NK-92 (cell line): Measurements from ENCODE around the gene RPS6KB2.
"Not testable (repeated sequence)": the region's sequence is repeated elsewhere in the genome, so short reads cannot be mapped to it uniquely, and the experiment has no call there.

ENCODE experiments used
- DNase-seq: peaks from one replicate; lab custom pipeline; 2025; ENCODE audit not compliant: unreplicated experiment; lab: John Stamatoyannopoulos, UW

RPS6KB2 gene

DNA sequence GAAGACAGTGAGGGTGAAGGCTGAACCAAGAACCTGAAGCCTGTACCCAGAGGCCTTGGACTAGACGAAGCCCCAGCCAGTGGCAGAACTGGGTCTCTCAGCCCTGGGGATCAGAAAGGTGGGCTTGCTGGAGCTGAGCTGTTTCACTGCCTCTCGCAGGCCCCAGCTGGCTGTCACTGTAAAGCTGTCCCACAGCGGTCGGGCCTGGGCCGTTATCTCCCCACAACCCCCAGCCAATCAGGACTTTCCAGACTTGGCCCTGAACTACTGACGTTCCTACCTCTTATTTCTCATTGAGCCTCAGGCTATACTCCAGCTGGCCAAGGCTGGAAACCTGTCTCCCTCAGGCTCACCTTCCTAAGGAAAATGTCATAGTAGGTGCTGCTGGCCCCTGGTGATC, 30.8 kb upstream of the RPS6KB2 start:
- DNase-seq = no peak

DNA sequence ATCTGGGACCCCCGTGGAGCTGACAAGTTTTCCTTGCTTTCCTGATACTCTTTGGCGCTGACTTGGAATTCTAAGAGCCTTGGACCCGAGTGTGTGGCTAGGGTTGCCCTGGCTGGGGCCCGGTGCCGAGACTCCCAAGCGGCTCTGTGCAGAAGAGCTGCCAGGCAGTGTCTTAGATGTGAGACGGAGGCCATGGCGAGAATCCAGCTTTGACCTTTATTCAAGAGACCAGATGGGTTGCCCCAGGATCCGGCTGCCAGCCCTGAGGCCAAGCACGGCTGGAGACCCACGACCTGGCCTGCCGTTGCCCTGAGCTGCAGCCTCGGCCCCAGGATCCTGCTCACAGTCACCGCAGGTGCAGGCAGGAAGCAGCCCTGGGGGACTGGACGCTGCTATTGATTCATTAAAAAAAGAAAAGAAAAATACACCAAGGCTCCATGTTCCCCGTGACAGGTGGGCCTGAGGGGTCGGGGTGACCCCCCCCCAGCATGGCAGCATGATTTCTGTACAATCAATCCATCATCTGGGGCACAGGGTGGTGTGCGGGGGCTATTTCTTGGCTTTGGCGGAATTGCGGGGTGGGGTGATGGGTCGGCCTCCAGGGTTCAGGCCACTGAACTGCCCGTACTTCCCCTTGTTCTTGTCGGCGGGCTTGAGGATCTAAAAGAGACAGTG, 30.2 kb upstream of the RPS6KB2 start:
- DNase-seq = no peak

DNA sequence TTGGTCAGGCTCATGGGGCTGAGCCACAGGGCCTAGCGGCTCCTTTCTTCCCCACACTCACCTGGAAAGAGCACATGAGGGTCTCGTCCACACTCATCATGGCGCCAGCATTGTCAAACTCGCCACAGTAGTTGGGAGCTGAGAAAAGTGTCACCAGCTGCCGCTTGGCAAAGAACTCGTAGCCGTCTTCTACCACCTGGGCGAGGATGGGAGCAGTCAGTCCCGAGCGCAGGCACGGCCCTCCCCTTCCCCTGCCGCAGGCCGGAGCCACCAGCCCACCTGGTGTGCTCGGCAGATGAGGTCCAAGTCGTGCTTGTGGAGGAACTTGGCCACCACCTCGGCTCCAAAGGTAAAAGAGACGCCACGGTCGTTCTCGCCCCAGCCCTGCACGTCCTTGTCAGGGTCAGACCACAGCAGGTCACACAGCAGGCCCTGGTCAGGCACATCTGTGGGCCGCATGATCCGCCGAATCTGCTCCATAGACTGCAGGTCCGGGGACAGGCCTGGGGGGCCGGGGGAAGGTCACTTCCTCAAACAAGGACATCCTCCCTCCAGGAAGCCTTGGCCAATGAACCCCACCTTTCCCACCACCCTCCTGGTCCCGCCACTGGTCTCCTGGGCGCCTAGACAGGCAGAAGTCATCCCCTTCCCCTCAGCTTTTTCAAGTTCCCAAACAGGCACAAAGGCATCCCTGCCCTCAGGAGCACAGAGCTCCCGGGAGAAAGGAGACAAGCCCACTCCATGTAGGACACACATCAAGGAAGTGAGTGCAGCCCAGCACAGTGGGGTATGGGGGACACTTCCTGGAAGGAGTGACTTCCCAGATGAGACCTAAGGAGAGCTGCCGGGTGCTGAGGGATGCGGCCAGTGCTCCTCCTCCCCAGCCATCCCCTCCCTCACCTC, 29.4 kb upstream of the RPS6KB2 start:
- no peak for DNase-seq

DNA sequence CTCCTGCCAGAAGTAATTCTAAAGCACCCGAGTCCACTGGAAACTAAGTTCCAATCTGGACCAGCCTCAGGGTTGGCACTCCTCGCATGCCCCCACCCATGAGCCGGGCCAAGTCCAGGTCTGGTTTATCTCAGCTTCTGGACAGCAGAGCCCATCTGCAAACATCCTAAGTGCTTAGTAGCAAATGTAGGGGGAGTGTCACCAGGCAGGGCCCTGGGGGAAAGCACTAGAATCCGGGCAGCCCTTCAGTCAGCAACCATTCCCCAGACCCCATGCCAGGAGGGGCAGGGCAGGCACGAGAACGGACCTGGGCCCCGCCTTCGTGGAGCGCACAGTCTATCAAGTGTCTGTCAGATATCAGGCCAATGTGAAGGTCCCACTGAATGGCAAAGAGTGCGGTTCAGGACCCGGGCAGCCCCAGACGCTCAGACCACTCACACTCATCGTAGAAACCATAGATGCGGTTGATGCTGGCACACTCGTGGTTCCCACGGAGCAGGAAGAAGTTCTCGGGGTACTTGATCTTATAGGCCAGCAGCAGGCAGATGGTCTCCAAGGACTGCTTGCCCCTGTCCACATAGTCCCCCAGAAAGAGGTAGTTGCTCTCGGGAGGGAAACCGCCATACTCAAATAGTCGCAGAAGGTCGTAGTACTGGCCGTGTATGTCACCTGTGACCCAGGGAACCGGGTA, 27.9 kb upstream of the RPS6KB2 start:
- no peak for DNase-seq

DNA sequence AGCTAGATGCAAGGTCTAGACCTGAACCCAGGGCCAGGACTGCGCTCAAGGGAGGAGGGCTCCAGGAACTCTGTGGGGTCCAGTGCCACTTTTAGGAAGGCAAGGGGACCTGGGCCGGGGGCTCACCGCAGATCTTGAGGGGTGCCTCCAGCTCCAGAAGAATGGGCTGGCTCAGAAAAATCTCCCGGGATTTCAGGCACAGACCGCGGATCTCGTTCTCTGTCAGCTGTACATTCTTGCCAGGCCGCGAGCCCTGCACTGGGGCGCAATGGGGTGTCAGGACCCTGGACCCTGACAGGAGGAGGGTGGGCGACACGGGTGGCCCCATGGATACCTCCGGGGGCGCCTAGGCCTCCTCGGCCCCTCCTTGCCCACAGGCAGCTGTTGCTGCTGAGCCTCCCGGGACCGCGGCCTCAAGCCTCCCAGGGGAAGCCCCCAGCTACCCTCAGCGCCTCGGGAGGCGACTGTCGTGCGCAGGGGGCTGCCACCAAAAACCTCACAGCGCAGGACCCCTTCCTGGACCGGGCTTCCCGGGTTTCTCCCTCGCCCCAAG, 27.3 kb upstream of the RPS6KB2 start:
- no peak for DNase-seq

DNA sequence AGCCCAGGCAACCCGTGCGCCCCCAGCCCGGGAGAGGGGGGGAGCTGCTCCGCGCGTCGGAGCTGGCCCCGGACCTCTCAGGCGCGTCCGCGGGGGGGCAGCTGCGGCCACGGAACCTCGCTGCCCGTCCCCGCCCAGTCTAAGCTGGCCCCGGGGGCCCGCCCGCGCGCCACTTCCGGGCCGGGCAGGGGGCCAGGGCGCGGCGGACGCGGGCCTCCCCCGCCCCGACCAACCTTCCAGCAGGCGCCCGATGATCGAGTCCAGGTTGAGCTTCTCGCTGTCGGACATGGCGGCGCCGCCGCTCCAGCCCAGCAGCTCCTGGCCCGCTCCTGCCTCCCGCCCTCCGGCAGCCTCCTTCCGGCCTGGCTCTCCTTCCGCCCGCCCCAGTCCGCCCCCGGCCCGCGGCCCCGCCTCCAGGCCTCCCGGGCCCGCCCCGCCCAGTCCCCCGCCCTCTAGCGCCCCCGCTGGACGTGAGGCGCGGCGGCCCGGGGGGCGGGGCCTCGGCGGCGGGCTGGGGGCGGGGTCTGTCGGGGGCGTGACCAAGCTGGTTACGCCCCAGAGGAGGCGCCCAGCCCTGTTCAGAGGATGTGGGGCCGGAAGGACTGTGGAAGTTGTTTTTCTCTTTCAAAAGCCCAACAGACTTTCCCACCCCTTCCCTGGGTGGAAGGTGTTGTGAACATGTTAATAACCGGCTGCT, 26.7 kb upstream of the RPS6KB2 start, which contains the start of gene PPP1CA:
Gene PPP1CA, minus strand, starts transcription at position 364 of the 697 bp plus-strand sequence. Its CDS starts 76 bp downstream, at position 288.
- peak; percentile 47 for DNase-seq

DNA sequence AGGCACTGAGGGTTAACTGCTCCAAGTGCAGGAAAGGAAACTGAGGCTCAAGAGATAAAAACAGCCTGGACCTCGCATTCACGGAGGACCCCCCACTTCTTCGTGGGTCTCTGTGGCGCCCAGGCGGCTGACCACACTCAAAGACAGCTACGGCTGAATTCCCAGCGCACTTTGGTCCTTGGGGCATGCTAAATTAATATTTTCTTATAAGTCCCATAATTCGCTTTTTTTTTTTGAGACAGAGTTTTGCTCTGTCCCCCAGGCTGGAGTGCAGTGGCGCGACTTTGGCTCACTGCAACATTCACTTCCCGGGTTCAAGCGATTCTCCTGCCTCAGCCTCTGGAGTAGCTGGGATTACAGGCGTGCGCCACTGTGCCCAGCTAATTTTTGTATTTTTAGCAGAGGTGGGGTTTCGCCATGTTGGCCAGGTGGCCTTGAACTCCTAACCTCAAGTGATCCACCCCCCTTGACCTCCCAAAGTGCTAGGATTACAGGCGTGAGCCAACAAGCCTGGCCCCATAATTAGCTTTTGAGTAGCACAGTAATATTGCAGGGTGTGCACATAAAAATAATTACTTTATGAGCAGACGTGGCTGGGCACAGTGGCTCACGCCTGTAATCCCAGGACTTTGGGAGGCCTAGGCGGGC, 26.0 kb upstream of the RPS6KB2 start:
- DNase-seq = not testable (repeated sequence)

DNA sequence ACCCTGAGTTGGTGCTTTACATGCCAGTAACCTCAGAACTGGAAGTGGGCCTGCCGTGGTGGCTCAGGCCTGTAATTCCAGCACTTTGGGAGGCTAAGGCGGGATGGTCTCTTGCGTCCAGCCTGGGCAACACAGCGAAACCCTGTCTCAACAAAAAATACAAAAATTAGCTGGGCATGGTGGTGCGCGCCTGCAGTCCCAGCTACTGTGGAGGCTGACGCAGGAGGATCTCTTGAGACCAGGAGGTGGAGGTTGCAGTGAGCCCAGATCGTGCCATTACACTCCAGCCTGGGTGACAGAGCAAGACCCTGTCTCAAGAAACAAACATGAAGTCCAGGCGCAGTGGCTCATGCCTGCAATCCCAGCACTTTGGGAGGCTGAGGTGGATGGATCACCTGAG, 25.2 kb upstream of the RPS6KB2 start:
- not testable (repeated sequence) for DNase-seq

DNA sequence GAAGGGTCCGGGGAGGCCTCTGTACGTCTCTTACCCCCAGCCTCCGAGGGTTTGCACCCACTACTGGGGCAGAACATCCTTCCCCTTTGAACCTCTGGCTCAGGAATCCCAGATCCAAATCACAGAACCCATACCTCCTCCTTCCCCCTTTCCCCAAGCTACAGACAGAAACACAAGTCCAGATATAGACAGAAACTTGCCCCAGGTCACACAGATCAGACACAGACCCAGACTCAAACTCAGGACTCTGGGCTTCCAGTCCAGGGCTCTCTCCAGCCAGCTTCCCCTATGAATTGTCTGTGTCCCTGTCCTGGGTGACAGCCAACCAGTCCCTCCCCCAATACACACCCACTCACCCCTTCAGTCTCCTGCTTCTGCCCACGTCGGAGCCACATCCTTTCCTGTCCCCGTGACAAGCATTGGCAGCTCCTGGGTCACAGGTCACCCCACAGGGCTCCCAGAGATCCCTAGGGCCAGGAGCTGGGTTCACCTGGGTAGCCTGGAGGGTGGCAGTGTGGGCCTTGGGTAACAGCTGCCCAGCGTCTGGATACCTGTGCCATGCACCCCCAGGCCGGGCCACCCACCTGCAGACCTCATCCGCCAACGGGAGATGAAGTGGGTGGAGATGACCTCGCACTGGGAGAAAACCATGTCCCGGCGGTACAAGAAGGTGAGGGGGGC, 23.6 kb upstream of the RPS6KB2 start:
- DNase-seq = no peak

DNA sequence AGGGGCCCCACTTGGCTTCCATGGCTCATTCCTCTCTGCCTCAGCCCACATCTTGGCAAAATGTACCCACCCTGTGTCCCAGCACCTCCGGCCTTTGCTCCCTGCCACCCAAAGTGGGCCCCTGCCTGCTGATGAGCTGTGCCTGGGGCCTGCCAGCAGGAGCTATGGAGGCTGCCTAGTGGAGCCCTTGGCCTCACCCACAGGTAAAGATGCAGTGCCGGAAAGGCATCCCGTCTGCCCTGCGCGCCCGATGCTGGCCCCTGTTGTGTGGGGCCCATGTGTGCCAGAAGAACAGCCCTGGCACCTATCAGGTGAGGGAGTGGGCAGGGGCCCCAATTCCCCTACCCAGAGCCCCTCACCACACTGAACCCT, 23.1 kb upstream of the RPS6KB2 start:
- no peak for DNase-seq

DNA sequence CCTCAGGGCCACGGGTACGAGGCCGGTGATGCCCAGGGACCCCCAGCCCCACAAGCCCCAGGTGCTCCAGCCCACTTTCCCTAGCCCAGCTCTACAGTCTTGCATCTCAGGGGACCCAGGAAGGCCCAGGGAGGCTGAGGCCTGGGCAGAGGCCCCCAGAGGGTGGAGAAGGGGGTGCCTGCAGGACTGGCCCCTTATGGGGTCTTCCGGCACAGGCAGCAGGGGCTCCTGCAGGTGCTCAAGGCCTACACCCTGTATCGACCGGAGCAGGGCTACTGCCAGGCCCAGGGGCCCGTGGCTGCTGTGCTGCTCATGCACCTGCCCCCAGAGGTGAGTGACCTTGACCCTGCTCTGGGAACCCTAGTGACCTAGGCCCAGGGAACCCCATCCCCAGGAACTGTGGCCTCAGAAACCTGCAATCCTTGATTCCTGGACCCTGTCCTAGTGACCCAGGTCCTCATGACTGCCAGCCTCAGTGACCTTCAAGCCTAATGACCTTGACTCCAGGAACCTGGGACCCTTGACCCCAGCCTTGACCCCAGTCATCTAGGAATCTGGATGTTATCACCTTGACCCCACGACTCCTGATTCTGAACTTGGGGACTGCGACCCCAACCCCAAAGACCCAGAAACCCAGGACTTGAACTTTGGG, 22.5 kb upstream of the RPS6KB2 start:
- DNase-seq = no peak

DNA sequence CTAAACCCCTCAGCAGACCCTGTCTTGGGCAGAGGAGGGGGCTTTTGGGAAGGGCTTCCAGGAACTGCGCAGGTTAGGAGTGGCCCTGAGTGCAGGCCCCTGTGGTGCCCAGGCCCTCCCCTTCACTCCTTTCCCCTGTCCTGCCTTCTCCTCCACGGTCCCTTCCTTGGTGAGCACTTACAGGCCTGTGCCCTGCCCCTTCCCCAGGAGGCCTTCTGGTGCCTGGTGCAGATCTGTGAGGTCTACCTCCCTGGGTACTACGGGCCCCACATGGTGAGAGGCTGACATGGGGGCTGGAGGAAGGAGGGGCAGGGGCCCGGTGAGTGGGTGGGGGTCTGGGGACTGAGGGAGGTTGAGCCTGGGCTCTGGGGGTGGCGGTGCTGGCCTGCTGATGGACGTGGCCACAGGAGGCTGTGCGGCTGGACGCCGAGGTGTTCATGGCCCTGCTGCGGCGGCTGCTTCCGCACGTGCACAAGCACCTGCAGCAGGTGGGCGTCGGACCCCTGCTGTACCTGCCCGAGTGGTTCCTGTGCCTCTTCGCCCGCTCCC, 21.8 kb upstream of the RPS6KB2 start:
- no peak for DNase-seq

DNA sequence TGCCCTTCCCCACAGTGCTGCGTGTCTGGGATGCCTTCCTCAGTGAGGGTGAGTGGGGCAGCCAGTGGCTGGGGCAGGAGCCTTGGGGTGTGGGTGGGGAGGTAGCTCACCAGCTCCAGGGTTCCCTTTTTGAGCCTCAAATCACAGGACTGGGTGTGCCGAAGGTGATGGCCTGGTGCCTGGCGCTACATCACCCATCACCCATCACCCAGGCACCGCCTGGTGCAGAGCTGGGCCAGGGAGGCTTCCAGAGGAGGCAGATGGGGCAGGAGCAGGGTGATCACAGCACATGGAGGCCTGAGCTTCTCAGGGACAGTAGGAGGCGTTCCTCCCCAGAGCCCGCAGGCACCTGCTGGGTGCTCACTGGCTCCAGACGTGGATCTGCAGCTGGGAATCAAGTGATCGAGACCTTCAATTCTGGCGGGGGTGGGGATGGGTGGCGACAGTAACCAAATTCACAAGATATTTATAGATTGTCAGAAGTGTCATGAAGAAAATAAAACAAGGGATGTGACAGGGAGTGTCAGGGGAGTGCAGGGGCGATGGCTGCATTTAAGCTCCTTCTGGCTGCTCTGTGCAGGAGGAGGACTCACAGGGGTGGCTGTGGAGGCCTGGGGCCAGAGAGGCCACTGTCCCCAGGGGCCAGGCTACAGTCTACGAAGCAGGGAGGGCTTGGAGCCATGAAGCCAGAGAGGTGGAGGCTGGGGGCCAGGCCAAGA, 21.2 kb upstream of the RPS6KB2 start:
- no peak for DNase-seq

DNA sequence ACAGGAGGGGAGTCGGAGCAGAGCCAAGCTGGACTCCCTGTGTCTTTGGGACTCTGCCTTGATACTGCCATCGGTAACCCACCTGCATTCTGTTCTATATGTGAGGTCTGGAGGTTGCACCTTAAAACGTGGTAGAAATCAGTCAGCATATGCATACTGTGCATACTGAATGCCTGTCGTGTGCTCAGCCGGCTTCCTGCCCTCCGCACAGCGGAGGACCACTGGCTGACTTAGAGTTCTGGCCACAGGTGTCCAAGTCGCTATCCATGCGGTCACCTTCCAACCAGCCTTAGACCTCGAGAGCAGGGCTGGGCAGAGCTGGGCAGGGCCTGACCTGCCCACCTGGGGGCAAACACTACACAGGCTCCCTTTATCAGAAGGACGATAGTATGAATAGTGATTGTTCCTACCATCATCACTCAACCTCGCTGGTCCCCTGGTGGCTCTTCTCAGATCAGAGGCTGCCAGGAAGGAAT, 20.6 kb upstream of the RPS6KB2 start:
- DNase-seq = no peak

DNA sequence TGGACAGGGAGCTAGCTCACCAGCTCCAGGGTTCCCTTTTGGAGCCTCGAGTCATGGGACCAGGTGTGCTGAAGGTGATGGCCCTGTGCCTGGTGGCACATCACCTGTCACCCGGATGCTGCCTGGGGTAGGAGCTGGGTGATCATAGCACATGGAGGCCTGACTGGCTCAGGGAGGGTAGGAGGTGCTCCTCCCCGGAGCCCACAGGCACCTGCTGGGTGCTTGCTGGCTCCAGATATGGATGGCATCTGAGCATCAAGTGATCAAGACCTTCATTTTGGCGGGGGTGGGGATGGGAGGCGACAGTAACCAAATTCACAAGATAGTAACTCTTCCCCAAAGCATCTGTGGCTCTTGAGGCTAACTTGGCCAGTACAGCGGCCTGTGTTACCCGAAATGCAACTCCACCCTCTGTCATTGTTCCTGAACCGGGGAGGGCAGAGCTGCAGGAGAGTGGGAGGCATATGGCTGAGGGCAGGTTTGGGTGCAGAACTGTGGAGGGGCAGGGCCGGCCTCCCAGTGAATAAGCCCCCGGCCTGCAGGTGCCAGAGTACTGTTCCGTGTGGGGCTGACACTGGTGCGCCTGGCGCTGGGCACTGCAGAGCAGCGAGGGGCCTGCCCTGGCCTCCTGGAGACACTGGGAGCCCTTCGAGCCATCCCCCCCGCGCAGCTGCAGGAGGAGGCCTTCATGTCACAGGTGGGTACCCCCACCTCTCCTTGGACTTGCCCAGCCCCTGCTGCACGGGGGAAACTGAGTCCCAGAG, 19.7 kb upstream of the RPS6KB2 start:
- DNase-seq = no peak

DNA sequence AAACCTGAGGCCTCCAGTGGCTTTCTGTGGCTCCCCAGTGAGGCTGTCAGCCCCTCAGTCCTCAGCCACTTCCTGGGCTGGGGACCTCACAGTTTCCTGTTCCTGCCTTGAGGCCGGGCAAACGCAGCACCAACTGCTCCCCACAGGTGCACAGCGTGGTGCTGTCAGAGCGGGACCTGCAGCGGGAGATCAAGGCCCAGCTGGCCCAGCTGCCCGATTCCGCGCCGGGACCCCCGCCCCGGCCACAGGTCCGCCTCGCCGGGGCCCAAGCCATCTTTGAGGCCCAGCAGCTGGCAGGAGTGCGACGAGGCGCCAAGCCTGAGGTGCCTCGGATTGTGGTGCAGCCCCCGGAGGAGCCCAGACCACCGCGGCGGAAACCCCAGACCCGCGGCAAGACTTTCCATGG, 19.0 kb upstream of the RPS6KB2 start:
- no peak for DNase-seq

DNA sequence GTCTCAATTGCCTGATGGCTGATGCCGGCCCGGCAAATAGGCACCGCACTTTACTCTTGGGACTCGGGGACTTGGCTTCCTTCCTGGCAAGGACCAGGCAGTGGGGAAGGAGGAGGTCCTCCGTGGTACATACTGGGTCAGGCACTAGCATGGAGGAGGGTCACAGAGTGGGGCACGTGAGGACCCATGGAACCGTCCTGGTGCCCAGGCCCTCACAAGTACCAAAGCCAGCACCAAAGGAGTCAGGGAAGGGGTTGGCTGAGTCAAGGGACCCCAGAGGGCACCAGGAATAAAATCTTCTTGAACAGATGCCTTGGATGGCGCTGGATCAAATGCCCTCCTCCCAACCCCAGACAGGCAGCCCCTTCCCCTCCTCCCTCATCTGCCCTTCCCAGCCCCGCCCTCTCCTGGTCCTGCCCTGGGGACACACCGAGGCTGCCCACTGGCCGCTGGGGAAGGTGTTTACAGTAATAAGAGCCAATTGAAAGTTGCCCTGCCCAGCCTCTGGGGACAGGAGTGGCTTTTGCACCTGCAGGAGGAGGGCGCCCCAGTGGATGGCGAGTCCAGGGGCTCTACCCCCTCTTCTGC, 18.4 kb upstream of the RPS6KB2 start:
- DNase-seq = no peak
